OCI-LY3 (cell line): Measurements from ENCODE around the gene TYW1B.
"Not testable (repeated sequence)": the region's sequence is repeated elsewhere in the genome, so short reads cannot be mapped to it uniquely, and the experiment has no call there.

ENCODE experiments used
- H2AFZ ChIP-seq: fragments of 200-600, 300-600 bp; shearing (Covaris generic); 2 replicates; pipeline ENCODE4 v1.6.0; 2014; ENCODE audit warnings: antibody characterized with exemption, low read depth, low read length
- H3K27ac ChIP-seq: fragments of 200-600, 300-600 bp; sonication (generic); 2 replicates; pipeline ENCODE4 v1.5.1; 2014; ENCODE audit warnings: mild to moderate bottlenecking, low read length, moderate library complexity, mixed read lengths
- H3K27me3 ChIP-seq: fragments of 200-600, 300-600 bp; sonication (generic); 2 replicates; pipeline ENCODE4 v1.6.1; 2014; ENCODE audit warnings: low read depth, low read length, mixed read lengths
- H3K36me3 ChIP-seq: fragments of 200-600, 300-600 bp; sonication (generic); replicated peaks from 2 replicates; pipeline ENCODE3; 2014; ENCODE audit warnings: low read depth, low read length, mixed read lengths
- H3K4me1 ChIP-seq: fragments of 300-600, 200-600 bp; sonication (generic); 2 replicates; pipeline ENCODE4 v1.6.1; 2014; ENCODE audit warnings: low read length, mixed read lengths
- H3K4me2 ChIP-seq: fragments of 200-600, 300-600 bp; sonication (generic); 2 replicates; pipeline ENCODE4 v1.6.1; 2014; ENCODE audit warnings: low read length, mixed read lengths
- H3K4me3 ChIP-seq: fragments of 300-600, 200-600 bp; sonication (generic); 2 replicates; pipeline ENCODE4 v1.5.1; 2014; ENCODE audit warnings: antibody characterized with exemption, mild to moderate bottlenecking, low read length, moderate library complexity
- H3K79me2 ChIP-seq: fragments of 300-600, 200-600 bp; shearing (Covaris generic); 2 replicates; pipeline ENCODE4 v1.6.1; 2014; ENCODE audit warnings: mild to moderate bottlenecking, low read length, mixed read lengths
- H3K9ac ChIP-seq: fragments of 300-600, 200-600 bp; shearing (Covaris generic); 2 replicates; pipeline ENCODE4 v1.6.0; 2014; ENCODE audit warnings: mild to moderate bottlenecking, low read length, moderate library complexity
- H3K9me3 ChIP-seq: fragments of 200-600, 300-600 bp; shearing (Covaris generic); 2 replicates; pipeline ENCODE4 v1.6.1; 2014; ENCODE audit warnings: low read length, mixed read lengths; ENCODE audit not compliant: insufficient read depth
- H4K20me1 ChIP-seq: fragments of 200-600, 300-600 bp; sonication (generic); 2 replicates; pipeline ENCODE4 v1.6.1; 2016; ENCODE audit warnings: low read length, mixed read lengths; ENCODE audit not compliant: insufficient read depth
- CTCF ChIP-seq: fragments of 200-600, 300-600 bp; sonication (generic); IDR thresholded peaks from 2 replicates; pipeline ENCODE4 v1.5.1; 2014; ENCODE audit warnings: antibody characterized with exemption, low read length, low read depth
- EZH2phosphoT487 ChIP-seq: fragments of 200-600 bp; shearing (Covaris generic); IDR thresholded peaks from 2 replicates; pipeline ENCODE4 v1.6.1; 2018; ENCODE audit warnings: antibody characterized with exemption, mixed run types, low read depth

Gene TYW1B

GRCh38 chr7:72772627-72773026 is 55.4 kb downstream of the TYW1B start:
- H3K4me2 ChIP-seq, H3K79me2 ChIP-seq, H4K20me1 ChIP-seq, H3K9me3 ChIP-seq, H3K9ac ChIP-seq, H2AFZ ChIP-seq, H3K4me1 ChIP-seq, H3K36me3 ChIP-seq, H3K27ac ChIP-seq, H3K4me3 ChIP-seq, H3K27me3 ChIP-seq: not testable (repeated sequence)

GRCh38 chr7:72766994-72767393 is 61.0 kb downstream of the TYW1B start:
- H3K4me3 ChIP-seq, H3K27me3 ChIP-seq, H3K4me1 ChIP-seq, H3K9me3 ChIP-seq, H4K20me1 ChIP-seq, H3K79me2 ChIP-seq, H2AFZ ChIP-seq, H3K27ac ChIP-seq, H3K4me2 ChIP-seq, H3K9ac ChIP-seq, H3K36me3 ChIP-seq: not testable (repeated sequence)

- Histone ChIP-seq H3K4me3 (no peak overlapping the region), H3K27me3 (no peaks in the 10 kb centered on the region), H3K9ac (no peak overlapping the region), H3K4me2 (no peak overlapping the region), H3K4me1 (no peaks in the 10 kb centered on the region), H4K20me1 (no peaks in the 10 kb centered on the region), H2AFZ (no peak overlapping the region), H3K79me2 (no peaks in the 10 kb centered on the region), H3K27ac (no peak overlapping the region), H3K36me3 (peaks cover 4% of the 10 kb centered on the region), H3K9me3 (peaks cover 8% of the 10 kb centered on the region; the same call in 1 of the 2 replicates)
- no peak for TF ChIP-seq EZH2phosphoT487
- no peak for TF ChIP-seq CTCF
These were observed 67.4 kb downstream of the TYW1B start for GRCh38 chr7:72760602-72761001.

- no peaks in the 10 kb centered on the region for H4K20me1 ChIP-seq
- H2AFZ ChIP-seq = no peak overlapping the region
- no peaks in the 10 kb centered on the region for H3K27me3 ChIP-seq
- H3K36me3 ChIP-seq = no peaks in the 10 kb centered on the region
- H3K4me2 ChIP-seq = no peak overlapping the region
- no peak overlapping the region for H3K4me3 ChIP-seq
- no peaks in the 10 kb centered on the region for H3K79me2 ChIP-seq
- no peak overlapping the region for H3K9ac ChIP-seq
- H3K27ac ChIP-seq = no peak overlapping the region
- H3K4me1 ChIP-seq = no peaks in the 10 kb centered on the region
- H3K9me3 ChIP-seq = no peaks in the 10 kb centered on the region
- TF ChIP-seq EZH2phosphoT487 (no peak), CTCF (no peak)
These were observed 73.7 kb downstream of the TYW1B start for GRCh38 chr7:72754312-72754711.

- no peaks in the 10 kb centered on the region for H3K4me1 ChIP-seq
- no peak overlapping the region for H3K4me2 ChIP-seq
- no peaks in the 10 kb centered on the region for H3K9me3 ChIP-seq
- no peak overlapping the region for H2AFZ ChIP-seq
- no peaks in the 10 kb centered on the region for H4K20me1 ChIP-seq
- no peak overlapping the region for H3K4me3 ChIP-seq
- no peak for TF ChIP-seq CTCF
- no peak for TF ChIP-seq EZH2phosphoT487
- no peaks in the 10 kb centered on the region for H3K36me3 ChIP-seq
- no peak overlapping the region for H3K9ac ChIP-seq
- no peaks in the 10 kb centered on the region for H3K79me2 ChIP-seq
- H3K27me3 ChIP-seq = no peaks in the 10 kb centered on the region
- no peak overlapping the region for H3K27ac ChIP-seq
These were observed 74.2 kb downstream of the TYW1B start for GRCh38 chr7:72753781-72754180.

- not testable (repeated sequence) for H4K20me1 ChIP-seq, H3K4me1 ChIP-seq, H3K4me2 ChIP-seq, H3K9ac ChIP-seq, H3K36me3 ChIP-seq, H3K9me3 ChIP-seq, H3K27me3 ChIP-seq, H3K79me2 ChIP-seq, H3K27ac ChIP-seq, H3K4me3 ChIP-seq, H2AFZ ChIP-seq
These were observed 74.8 kb downstream of the TYW1B start for GRCh38 chr7:72753229-72753628.
